ENCODE data around the gene RREB1.
A peak's percentile ranks its signal among the peaks of the same experiment; 100 is the strongest.

The RREB1 gene

GRCh38 chr6:7243179-7243981 is 135.6 kb downstream of the RREB1 start:
- Histone ChIP-seq H3K4me2 (ENCODE audit: low read depth, low read length, poor library complexity, severe bottlenecking) (no peak overlapping the region), H3K27me3 (ENCODE audit: low read length) (no peaks in the 10 kb centered on the region), H3K9me3 (ENCODE audit: insufficient read depth, low read length) (no peaks in the 10 kb centered on the region), H4K20me1 (ENCODE audit: low read depth, low read length) (no peaks in the 10 kb centered on the region), H3K9me2 (replicated peaks; ENCODE audit: insufficient read depth, low read length) (no peaks in the 10 kb centered on the region), H3K36me3 (ENCODE audit: low read length) (no peaks in the 10 kb centered on the region), H3K4me3 (ENCODE audit: insufficient read depth, low read length, poor library complexity, severe bottlenecking) (no peak overlapping the region), H3F3A (ENCODE audit: insufficient read depth) (no peaks in the 10 kb centered on the region), H3K9ac (ENCODE audit: low read length) (no peak overlapping the region), H2AFZ (ENCODE audit: low read depth, low read length, severe bottlenecking) (no peak overlapping the region), H3K79me2 (ENCODE audit: insufficient read depth, low read length) (no peaks in the 10 kb centered on the region), H3K27ac (ENCODE audit: low read depth, low read length) (no peak overlapping the region)
- TF ChIP-seq CTCF (IDR thresholded peaks at IDR 0.05; ENCODE audit: insufficient read depth, low read length, poor library complexity, severe bottlenecking) (peak; percentile 94), EZH2phosphoT487 (conservative IDR thresholded peaks at IDR 0.05; ENCODE audit: low read length) (no peak)

- no peak overlapping the region for H3K9ac ChIP-seq (ENCODE audit: low read length)
- no peaks in the 10 kb centered on the region for H3K27me3 ChIP-seq (ENCODE audit: low read length)
- H2AFZ ChIP-seq (ENCODE audit: low read depth, low read length, severe bottlenecking), result no peak overlapping the region
- H3K9me3 ChIP-seq (ENCODE audit: insufficient read depth, low read length), result no peaks in the 10 kb centered on the region
- H3K4me2 ChIP-seq (ENCODE audit: low read depth, low read length, poor library complexity, severe bottlenecking), result no peak overlapping the region
- TF ChIP-seq EZH2phosphoT487 (conservative IDR thresholded peaks at IDR 0.05; ENCODE audit: low read length), result no peak
- no peaks in the 10 kb centered on the region for H3K9me2 ChIP-seq (replicated peaks; ENCODE audit: insufficient read depth, low read length)
- no peaks in the 10 kb centered on the region for H3F3A ChIP-seq (ENCODE audit: insufficient read depth)
- no peaks in the 10 kb centered on the region for H3K79me2 ChIP-seq (ENCODE audit: insufficient read depth, low read length)
- no peak overlapping the region for H3K4me3 ChIP-seq (ENCODE audit: insufficient read depth, low read length, poor library complexity, severe bottlenecking)
- no peaks in the 10 kb centered on the region for H4K20me1 ChIP-seq (ENCODE audit: low read depth, low read length)
- H3K36me3 ChIP-seq (ENCODE audit: low read length), result no peaks in the 10 kb centered on the region
- no peak overlapping the region for H3K27ac ChIP-seq (ENCODE audit: low read depth, low read length)
Observed at GRCh38 chr6:7245668-7246393, 138.1 kb downstream of the RREB1 start.

- H3F3A ChIP-seq (ENCODE audit: insufficient read depth), result no peaks in the 10 kb centered on the region
- H3K36me3 ChIP-seq (ENCODE audit: low read length), result no peaks in the 10 kb centered on the region
- H3K27me3 ChIP-seq (ENCODE audit: low read length), result no peaks in the 10 kb centered on the region
- no peak overlapping the region for H3K4me2 ChIP-seq (ENCODE audit: low read depth, low read length, poor library complexity, severe bottlenecking)
- no peak overlapping the region for H2AFZ ChIP-seq (ENCODE audit: low read depth, low read length, severe bottlenecking)
- H3K4me3 ChIP-seq (ENCODE audit: insufficient read depth, low read length, poor library complexity, severe bottlenecking), result no peak overlapping the region
- no peaks in the 10 kb centered on the region for H4K20me1 ChIP-seq (ENCODE audit: low read depth, low read length)
- no peak overlapping the region for H3K27ac ChIP-seq (ENCODE audit: low read depth, low read length)
- no peaks in the 10 kb centered on the region for H3K79me2 ChIP-seq (ENCODE audit: insufficient read depth, low read length)
- H3K9me3 ChIP-seq (ENCODE audit: insufficient read depth, low read length), result no peaks in the 10 kb centered on the region
- no peaks in the 10 kb centered on the region for H3K9me2 ChIP-seq (replicated peaks; ENCODE audit: insufficient read depth, low read length)
- H3K9ac ChIP-seq (ENCODE audit: low read length), result no peak overlapping the region
- TF ChIP-seq EZH2phosphoT487 (conservative IDR thresholded peaks at IDR 0.05; ENCODE audit: low read length) (no peak), CTCF (IDR thresholded peaks at IDR 0.05; ENCODE audit: insufficient read depth, low read length, poor library complexity, severe bottlenecking) (no peak)
Observed at GRCh38 chr6:7246401-7247178, 138.8 kb downstream of the RREB1 start.
